OCI-LY3 (cell line): Measurements from ENCODE around the gene C10orf90.

ENCODE experiments used
- CTCF ChIP-seq: fragments of 200-600, 300-600 bp; sonication (generic); IDR thresholded peaks from 2 replicates; pipeline ENCODE4 v1.5.1; 2014; ENCODE audit warnings: antibody characterized with exemption, low read length, low read depth
- EZH2phosphoT487 ChIP-seq: fragments of 200-600 bp; shearing (Covaris generic); IDR thresholded peaks from 2 replicates; pipeline ENCODE4 v1.6.1; 2018; ENCODE audit warnings: antibody characterized with exemption, mixed run types, low read depth

- TF ChIP-seq CTCF (no peak), EZH2phosphoT487 (no peak)
Measured at GRCh38 chr10:126500185-126500584, 170.3 kb downstream of the C10orf90 start.
